Activated naive CD4-positive, alpha-beta T cell treated with anti-CD3 and anti-CD28 coated beads for 36 hours (primary cell): ENCODE results near the gene LORICRIN. TPM values are rescaled to one million over a fixed set of nuclear protein-coding genes. Genes with fewer than 3 reads are reported as not detected.

ENCODE experiments used
- CTCF ChIA-PET: fragments of 350-600 bp; sonication (Branson Sonifier 250); formaldehyde crosslinking; loops from one replicate; lab custom pipeline; 2021; ENCODE audit warnings: antibody characterized with exemption; lab: Charles Lee
- DNase-seq: peaks from one replicate; pipeline ENCODE4 v3.0.0-alpha.2; 2020
- H3K27ac Mint-ChIP-seq: one replicate; pipeline ENCODE4 v1.8.0; 2021; ENCODE audit warnings: mild to moderate bottlenecking, mixed read lengths
- H3K27me3 Mint-ChIP-seq: one replicate; pipeline ENCODE4 v1.8.0; 2021; ENCODE audit warnings: low read depth, mixed read lengths
- H3K36me3 Mint-ChIP-seq: one replicate; pipeline ENCODE4 v1.8.0; 2021; ENCODE audit warnings: low read depth, mixed read lengths
- H3K4me1 Mint-ChIP-seq: one replicate; pipeline ENCODE4 v1.8.0; 2021; ENCODE audit warnings: low read depth, mixed read lengths
- H3K4me3 Mint-ChIP-seq: one replicate; pipeline ENCODE4 v1.8.0; 2021; ENCODE audit warnings: mild to moderate bottlenecking, moderate library complexity, mixed read lengths
- H3K9me3 Mint-ChIP-seq: one replicate; pipeline ENCODE4 v1.8.0; 2021; ENCODE audit warnings: mixed read lengths
- intact Hi-C: fragments of 100-400 bp; cut with micrococcal nuclease; formaldehyde crosslinking; loops from one replicate; pipeline ENCODE4 v1.15.1; 2023
- total RNA-seq, 2 experiments: library from RNA; stranded (reverse); gene quantifications; one replicate each; pipeline ENCODE4 v1.2.3, GENCODE V29; 2021

Gene LORICRIN
- total RNA-seq, 2 experiments from 2014 or later = not detected

DNA sequence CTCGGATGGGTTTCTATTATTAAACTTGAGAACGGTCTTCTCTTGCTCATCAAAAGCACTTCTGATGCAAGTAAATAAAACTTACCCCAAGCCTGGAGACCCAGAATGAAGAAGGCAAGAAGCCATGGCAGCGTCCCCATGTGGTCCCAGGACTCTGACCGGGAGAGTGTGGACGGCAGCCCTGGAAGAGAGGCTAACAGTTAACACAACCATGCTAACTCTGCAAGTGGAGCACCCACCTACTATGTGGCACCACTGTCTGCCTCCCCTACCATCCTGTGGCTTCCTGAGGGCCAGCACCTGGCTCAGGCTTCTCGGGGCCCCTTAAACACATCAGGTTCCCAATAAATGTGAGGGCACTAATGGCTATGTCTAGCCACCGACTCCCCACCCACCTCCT lies 51.0 kb downstream of the LORICRIN start:
- CTCF ChIA-PET = no interaction called here
- Mint-ChIP-seq H3K36me3 (no peaks in the 10 kb centered on the region), H3K4me1 (no peaks in the 10 kb centered on the region), H3K27me3 (no peaks in the 10 kb centered on the region), H3K9me3 (no peaks in the 10 kb centered on the region), H3K27ac (no peak overlapping the region), H3K4me3 (no peak overlapping the region)
- DNase-seq = no peak
- intact Hi-C loops = no loop called here

Other genes starting within 250 kb of the LORICRIN start
- gene SPRR1B, start 228.5 kb upstream of the LORICRIN start, total RNA-seq = not detected
- gene SPRR2D, start 218.6 kb upstream of the LORICRIN start, total RNA-seq = not detected
- not detected for gene SPRR2A, start 202.2 kb upstream of the LORICRIN start, total RNA-seq
- not detected for gene SPRR2B, start 188.1 kb upstream of the LORICRIN start, total RNA-seq
- gene SPRR2E, start 165.2 kb upstream of the LORICRIN start, total RNA-seq = not detected
- gene SPRR2F, start 146.2 kb upstream of the LORICRIN start, total RNA-seq = not detected
- not detected for gene SPRR2G, start 108.8 kb upstream of the LORICRIN start, total RNA-seq
- gene LELP1, start 56.3 kb upstream of the LORICRIN start, total RNA-seq = not detected
- not detected for gene PRR9, start 42.1 kb upstream of the LORICRIN start, total RNA-seq
- gene PGLYRP3, start 53.3 kb downstream of the LORICRIN start, total RNA-seq = not detected
- not detected for gene PGLYRP4, start 89.2 kb downstream of the LORICRIN start, total RNA-seq
- gene S100A9, start 98.2 kb downstream of the LORICRIN start, total RNA-seq = 1 to 10 TPM; 1.7 to 2.6 TPM
- not detected for gene S100A12, start 115.9 kb downstream of the LORICRIN start, total RNA-seq
- not detected for gene S100A8, start 131.4 kb downstream of the LORICRIN start, total RNA-seq
- gene S100A7A, start 156.8 kb downstream of the LORICRIN start, total RNA-seq = not detected
- gene S100A7, start 201.0 kb downstream of the LORICRIN start, total RNA-seq = not detected